ENCODE measurements around the gene SUPT7L. TPM values are rescaled to one million over a fixed set of nuclear protein-coding genes. Genes with fewer than 3 reads are reported as not detected.

SUPT7L gene
- total RNA-seq, 4 donors from 2014 or later: 28.2 to 46.2 (median 40.2) TPM

DNA sequence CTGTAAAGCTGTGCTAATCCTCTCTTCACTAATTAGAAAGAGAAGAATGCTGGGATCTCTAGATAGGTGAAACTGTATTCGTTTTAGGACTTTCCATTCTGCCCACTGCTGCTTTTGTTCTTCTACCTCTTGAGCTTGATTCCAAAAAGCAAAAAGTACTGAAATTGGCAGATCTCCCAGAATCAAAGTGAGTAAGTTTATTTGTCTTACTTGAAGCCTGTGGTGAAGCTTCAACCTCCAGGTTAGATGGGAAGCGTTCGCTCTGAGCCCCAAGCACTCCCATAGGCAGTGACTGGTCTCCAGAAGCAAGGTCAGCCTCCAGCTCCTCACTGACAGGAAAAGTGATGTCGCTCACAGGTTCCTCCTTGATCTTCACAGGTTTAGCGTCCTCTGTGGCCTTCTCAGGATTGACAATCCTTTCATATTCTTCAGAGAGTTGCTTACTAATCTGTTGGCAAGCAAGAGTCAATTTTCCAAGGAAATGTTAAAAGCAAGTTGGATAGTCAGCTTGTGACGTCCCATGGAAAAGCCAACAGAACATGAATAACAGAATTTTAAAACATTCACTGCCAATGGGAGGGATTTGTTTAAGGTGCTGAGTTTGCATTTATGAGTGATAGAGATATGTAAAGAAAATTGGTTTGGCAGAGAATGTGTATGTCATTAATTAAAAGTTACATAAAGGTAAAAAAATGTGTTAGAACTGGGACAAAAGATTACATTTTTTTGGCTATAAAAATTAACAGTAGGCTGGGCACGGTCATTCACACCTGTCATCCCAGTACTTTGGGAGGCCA, 8.1 kb downstream of the SUPT7L start:
- H3K27ac ChIP-seq: no peak overlapping the region
- H3K4me3 ChIP-seq: no peak overlapping the region
- H3K4me1 ChIP-seq: no peaks in the 10 kb centered on the region
- H3K9me3 ChIP-seq: no peaks in the 10 kb centered on the region
- H3K36me3 ChIP-seq: peaks cover 0 to 83% (median 0%) of the 10 kb centered on the region in 3 donors
- TF ChIP-seq, protein P1, sequence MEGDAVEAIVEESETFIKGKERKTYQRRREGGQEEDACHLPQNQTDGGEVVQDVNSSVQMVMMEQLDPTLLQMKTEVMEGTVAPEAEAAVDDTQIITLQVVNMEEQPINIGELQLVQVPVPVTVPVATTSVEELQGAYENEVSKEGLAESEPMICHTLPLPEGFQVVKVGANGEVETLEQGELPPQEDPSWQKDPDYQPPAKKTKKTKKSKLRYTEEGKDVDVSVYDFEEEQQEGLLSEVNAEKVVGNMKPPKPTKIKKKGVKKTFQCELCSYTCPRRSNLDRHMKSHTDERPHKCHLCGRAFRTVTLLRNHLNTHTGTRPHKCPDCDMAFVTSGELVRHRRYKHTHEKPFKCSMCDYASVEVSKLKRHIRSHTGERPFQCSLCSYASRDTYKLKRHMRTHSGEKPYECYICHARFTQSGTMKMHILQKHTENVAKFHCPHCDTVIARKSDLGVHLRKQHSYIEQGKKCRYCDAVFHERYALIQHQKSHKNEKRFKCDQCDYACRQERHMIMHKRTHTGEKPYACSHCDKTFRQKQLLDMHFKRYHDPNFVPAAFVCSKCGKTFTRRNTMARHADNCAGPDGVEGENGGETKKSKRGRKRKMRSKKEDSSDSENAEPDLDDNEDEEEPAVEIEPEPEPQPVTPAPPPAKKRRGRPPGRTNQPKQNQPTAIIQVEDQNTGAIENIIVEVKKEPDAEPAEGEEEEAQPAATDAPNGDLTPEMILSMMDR (IDR thresholded peaks at IDR 0.05): no peak
- no peak for TF ChIP-seq POLR2A (IDR thresholded peaks at IDR 0.05)
- DNase-seq: no peak
- H3K27me3 ChIP-seq: no peaks in the 10 kb centered on the region

DNA sequence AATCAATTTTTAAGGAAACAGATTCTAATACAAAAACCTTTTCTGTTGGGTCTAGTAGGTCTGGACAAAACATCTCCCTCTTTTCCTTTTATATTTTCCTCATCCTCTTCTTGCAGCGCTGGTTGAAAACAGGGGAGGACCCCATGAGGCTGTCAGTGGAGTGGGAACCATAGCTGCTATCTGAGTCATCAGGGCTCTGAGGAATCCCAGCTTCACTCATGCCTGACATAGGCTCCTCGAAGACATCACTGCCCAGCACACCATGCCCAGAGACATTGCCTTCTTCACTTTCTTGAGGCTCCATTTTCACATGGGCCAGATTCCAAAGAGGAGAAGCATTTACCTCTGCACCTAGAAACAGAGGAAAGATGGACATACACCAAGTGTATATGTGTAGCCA, 10.0 kb downstream of the SUPT7L start:
- Histone ChIP-seq H3K4me1 (no peaks in the 10 kb centered on the region), H3K27ac (no peak overlapping the region), H3K9me3 (no peaks in the 10 kb centered on the region), H3K4me3 (no peak overlapping the region), H3K36me3 (peaks cover 0 to 91% (median 0%) of the 10 kb centered on the region in 3 donors), H3K27me3 (no peaks in the 10 kb centered on the region)
- no peak for TF ChIP-seq POLR2A (IDR thresholded peaks at IDR 0.05)
- TF ChIP-seq, protein P1 (IDR thresholded peaks at IDR 0.05): no peak
- DNase-seq: no peak

GRCh38 chr2:27652790-27653189, 10.6 kb downstream of the SUPT7L start:
- H3K4me1 ChIP-seq: no peaks in the 10 kb centered on the region
- H3K27ac ChIP-seq: no peak overlapping the region
- TF ChIP-seq, protein P1 (IDR thresholded peaks at IDR 0.05): no peak
- no peak for TF ChIP-seq POLR2A (IDR thresholded peaks at IDR 0.05)
- no peaks in the 10 kb centered on the region for H3K27me3 ChIP-seq
- peaks cover 0 to 98% (median 0%) of the 10 kb centered on the region in 3 donors for H3K36me3 ChIP-seq
- no peak for DNase-seq
- H3K9me3 ChIP-seq: no peaks in the 10 kb centered on the region
- H3K4me3 ChIP-seq: no peak overlapping the region

DNA sequence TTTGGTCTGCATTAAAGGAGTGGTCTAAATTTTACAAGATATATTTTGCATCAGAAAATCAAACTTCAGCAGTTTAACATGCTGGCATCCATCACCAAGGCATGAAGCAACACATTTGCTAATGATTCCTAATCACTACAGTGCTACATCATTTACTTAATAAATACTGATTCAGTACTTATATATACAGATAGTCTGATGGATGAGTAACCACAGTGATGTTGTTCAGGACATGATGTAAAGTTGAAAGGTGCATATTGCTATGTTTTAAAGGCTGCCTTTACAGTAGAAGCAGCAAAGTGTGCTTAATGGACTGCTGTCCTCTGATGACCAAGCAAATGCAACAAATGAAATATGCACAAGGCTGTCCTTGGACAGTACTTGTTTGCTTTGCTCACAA, 11.1 kb downstream of the SUPT7L start:
- TF ChIP-seq POLR2A (IDR thresholded peaks at IDR 0.05): no peak
- TF ChIP-seq, protein P1 (IDR thresholded peaks at IDR 0.05): no peak
- peaks cover 0 to 99% (median 0%) of the 10 kb centered on the region in 3 donors for H3K36me3 ChIP-seq

GRCh38 chr2:27651056-27651455, 12.4 kb downstream of the SUPT7L start:
- H3K27me3 ChIP-seq: no peaks in the 10 kb centered on the region
- no peak overlapping the region for H3K4me3 ChIP-seq
- no peak for DNase-seq
- H3K9me3 ChIP-seq: no peaks in the 10 kb centered on the region
- no peak for TF ChIP-seq POLR2A (IDR thresholded peaks at IDR 0.05)
- H3K27ac ChIP-seq: no peak overlapping the region
- no peaks in the 10 kb centered on the region for H3K4me1 ChIP-seq
- H3K36me3 ChIP-seq: peaks cover 0 to 98% (median 0%) of the 10 kb centered on the region in 3 donors

More for the DNA sequence above, 11.1 kb downstream of the SUPT7L start:
- Histone ChIP-seq H3K9me3 (no peaks in the 10 kb centered on the region), H3K4me1 (no peaks in the 10 kb centered on the region), H3K27me3 (no peaks in the 10 kb centered on the region), H3K27ac (no peak overlapping the region), H3K4me3 (no peak overlapping the region)
- DNase-seq: no peak

- H3K4me3 ChIP-seq: no peak overlapping the region
- no peak for DNase-seq
- peaks cover 0 to 93% (median 0%) of the 10 kb centered on the region in 3 donors for H3K36me3 ChIP-seq
These were observed 15.7 kb downstream of the SUPT7L start for GRCh38 chr2:27647737-27648136.

More at GRCh38 chr2:27647737-27648136, 15.7 kb downstream of the SUPT7L start:
- no peaks in the 10 kb centered on the region for H3K27me3 ChIP-seq
- no peaks in the 10 kb centered on the region for H3K9me3 ChIP-seq
- H3K27ac ChIP-seq: no peak overlapping the region
- TF ChIP-seq, protein P1 (IDR thresholded peaks at IDR 0.05): no peak
- no peak for TF ChIP-seq POLR2A (IDR thresholded peaks at IDR 0.05)
- H3K4me1 ChIP-seq: no peaks in the 10 kb centered on the region
